GM12878 (cell line): ENCODE measurements around the gene IPO5. TPM values are rescaled to one million over a fixed set of nuclear protein-coding genes. Genes with fewer than 3 reads are reported as not detected.

Experiments
- ATAC-seq: fragments of 200-7000 bp; cut with Tn5 transposase; 3 replicates; pipeline ENCODE4 v1.9.1; 2020; ENCODE audit warnings: mild to moderate bottlenecking, moderate library complexity
- BruUV-seq: library from RNA; stranded (reverse); fragments of 400-500 nt; replicated peaks from 2 replicates; lab custom pipeline; 2021; lab: Mats Ljungman, UMichigan
- CTCF ChIA-PET: fragments of 300-600 bp; sonication (Branson Sonifier 250); formaldehyde crosslinking; extraction: SDS; loops from one replicate; lab custom pipeline; 2021; ENCODE audit warnings: inconsistent platforms; lab: Yijun Ruan, JAX
- POLR2A ChIA-PET: fragments of 350-600 bp; formaldehyde crosslinking; extraction: SDS; loops from one replicate; lab custom pipeline; 2021; ENCODE audit warnings: inconsistent platforms; lab: Charles Lee
- RAD21 ChIA-PET: fragments of 300-600 bp; sonication (Branson Sonifier 250); formaldehyde crosslinking; loops from one replicate; lab custom pipeline; 2023; ENCODE audit warnings: antibody characterized with exemption; ENCODE audit not compliant: unreplicated experiment; lab: Charles Lee
- SMC1A ChIA-PET: fragments of 300-600 bp; sonication (Branson Sonifier 250); formaldehyde crosslinking; loops from one replicate; lab custom pipeline; 2023; ENCODE audit not compliant: unreplicated experiment, uncharacterized antibody; lab: Charles Lee
- DNase-seq: peaks from one replicate; pipeline ENCODE4 v3.0.0-alpha.2; 2011; ENCODE audit warnings: low read depth, low spot score
- FAIRE-seq: peaks from 3 replicates; lab custom pipeline; 2011; peaks lifted over from hg19 to GRCh38; lab: Jason Lieb, UNC
- H2AFZ ChIP-seq: 2 replicates; pipeline ENCODE4 v1.6.0; 2011; ENCODE audit warnings: low read depth, low read length, control low read depth; ENCODE audit not compliant: control insufficient read depth
- H3K27ac ChIP-seq: 2 replicates; pipeline ENCODE4 v1.5.1; 2011; ENCODE audit warnings: control low read depth; ENCODE audit not compliant: control insufficient read depth, insufficient read depth
- H3K27me3 ChIP-seq, 2 experiments: replicated peaks in 1 of 2; 2 replicates each; pipeline versions ENCODE4 v1.6.0 to v1.6.1; 2011; ENCODE audit warnings: low read length in 1 of 2; ENCODE audit not compliant: control insufficient read depth in 2 of 2, insufficient read depth in 2 of 2
- H3K36me3 ChIP-seq, 2 experiments: 2 replicates each; pipeline ENCODE4 v1.5.1; 2011; ENCODE audit warnings: low read length in 1 of 2; ENCODE audit not compliant: control insufficient read depth in 2 of 2, insufficient read depth in 2 of 2
- H3K4me1 ChIP-seq: 2 replicates; pipeline ENCODE4 v1.6.1; 2011; ENCODE audit warnings: mild to moderate bottlenecking, low read length, moderate library complexity, mixed read lengths; ENCODE audit not compliant: control insufficient read depth, insufficient read depth
- H3K4me2 ChIP-seq: 2 replicates; pipeline ENCODE4 v1.6.0; 2011; ENCODE audit warnings: control low read depth; ENCODE audit not compliant: control insufficient read depth, insufficient read depth
- H3K4me3 ChIP-seq: fragments of 200-600 bp; sonication (generic); 2 replicates; pipeline ENCODE4 v1.5.1; 2016
- H3K79me2 ChIP-seq: 2 replicates; pipeline ENCODE4 v1.6.0; 2011; ENCODE audit warnings: low read length; ENCODE audit not compliant: control insufficient read depth, insufficient read depth
- H3K9ac ChIP-seq: 2 replicates; pipeline ENCODE4 v1.8.0; 2011; ENCODE audit warnings: low read length, control low read depth, mixed read lengths; ENCODE audit not compliant: control insufficient read depth, insufficient read depth
- H3K9me3 ChIP-seq: replicated peaks from 3 replicates; pipeline ENCODE4 v1.5.1; 2011; ENCODE audit warnings: mild to moderate bottlenecking, low read length; ENCODE audit not compliant: control insufficient read depth, insufficient read depth
- H4K20me1 ChIP-seq: 2 replicates; pipeline ENCODE4 v1.6.0; 2011; ENCODE audit not compliant: control insufficient read depth, insufficient read depth
- CHD1 ChIP-seq: IDR thresholded peaks from 2 replicates; pipeline ENCODE4 v1.6.1; 2012; ENCODE audit warnings: low read depth, low read length, improper control_type of control experiment
- CHD2 ChIP-seq: IDR thresholded peaks from 2 replicates; pipeline ENCODE4 v1.6.1; 2011; ENCODE audit warnings: low read depth, low read length, improper control_type of control experiment, borderline replicate concordance
- HDAC2 ChIP-seq: fragments of 200-600 bp; sonication (generic); IDR thresholded peaks from 2 replicates; pipeline ENCODE4 v1.6.1; 2017
- HDGF ChIP-seq: fragments of 450-650 bp; IDR thresholded peaks from 2 replicates; pipeline ENCODE4 v1.6.1; 2016; ENCODE audit warnings: antibody characterized with exemption
- IRF3 ChIP-seq: fragments of 450-650 bp; IDR thresholded peaks from 2 replicates; pipeline ENCODE4 v1.6.1; 2014; ENCODE audit warnings: mild to moderate bottlenecking
- JUND ChIP-seq: IDR thresholded peaks from 2 replicates; pipeline ENCODE4 v1.6.1; 2012; ENCODE audit warnings: low read depth, mild to moderate bottlenecking, low read length, improper control_type of control experiment, moderate library complexity
- MEF2A ChIP-seq: IDR thresholded peaks from 2 replicates; pipeline ENCODE4 v1.6.1; 2011; ENCODE audit warnings: low read depth, mild to moderate bottlenecking, low read length, moderate library complexity; ENCODE audit not compliant: insufficient read depth
- MEF2B ChIP-seq: fragments of 450-650 bp; IDR thresholded peaks from 2 replicates; pipeline ENCODE4 v1.6.1; 2018; ENCODE audit warnings: mild to moderate bottlenecking, moderate library complexity; ENCODE audit not compliant: partially characterized antibody, poor library complexity, severe bottlenecking
- NBN ChIP-seq: fragments of 450-650 bp; IDR thresholded peaks from 2 replicates; pipeline ENCODE4 v1.6.1; 2016
- SMARCA5 ChIP-seq: fragments of 450-650 bp; IDR thresholded peaks from 2 replicates; pipeline ENCODE4 v1.6.1; 2017; ENCODE audit warnings: mild to moderate bottlenecking
- ZNF384 ChIP-seq: IDR thresholded peaks from 2 replicates; pipeline ENCODE4 v1.6.1; 2012; ENCODE audit warnings: low read depth, mild to moderate bottlenecking, low read length, improper control_type of control experiment, borderline replicate concordance
- WGBS: methylation state at CpG from one replicate; pipeline ENCODE4 v1.1.6; 2016; ENCODE audit warnings: low lambda C conversion rate; ENCODE audit not compliant: insufficient replicate concordance, insufficient coverage; ENCODE audit errors: missing lambda C conversion rate; 5-methylcytosine and 5-hydroxymethylcytosine counted together
- in situ Hi-C: fragments of 300-500 bp; cut with MboI; formaldehyde crosslinking; loops from 9 replicates; pipeline ENCODE4 v1.14.3; 2018; ENCODE audit warnings: mixed read lengths
- intact Hi-C: fragments of 100-400 bp; cut with micrococcal nuclease; formaldehyde crosslinking; loops from one replicate; pipeline ENCODE4 v1.14.2; 2022; ENCODE audit not compliant: unreplicated experiment
- polyA plus RNA-seq, 11 experiments: library from polyadenylated mRNA; depleted of rRNA in 4 of 11; unstranded in 6 of 11; stranded (reverse) in 5 of 11; fragments of >200 nt; fragmentation: Nextera tagmentation in 4 of 11; fragmentation: Illumina TruSeq in 1 of 11; extraction: Ambion mirVana in 4 of 11; extraction: Trizol in 1 of 11; gene quantifications; 1 replicate in 1 of 11; 2 replicates in 10 of 11; pipeline versions ENCODE4 v1.2.1 to v1.2.3, GENCODE V29; 2011 to 2016; ENCODE audit warnings: inconsistent platforms in 2 of 11, missing spikeins in 2 of 11, low read depth in 1 of 11
- total RNA-seq, 4 experiments: library from RNA; depleted of rRNA in 3 of 4; stranded (reverse); fragments of >200 nt in 3 of 4; fragmentation: Illumina TruSeq in 1 of 4; extraction: Trizol in 1 of 4; gene quantifications; 2 replicates each; pipeline versions ENCODE4 v1.2.1 to v1.2.3, GENCODE V29; 2013 to 2021
- TF ChIP-seq, protein P1 (sequence below): fragments of 450-650 bp; formaldehyde crosslinking; IDR thresholded peaks from 2 replicates; pipeline ENCODE4 v1.4.0; 2022; ENCODE audit warnings: mild to moderate bottlenecking, moderate library complexity
- TF ChIP-seq, protein P2 (sequence below): fragments of 450-650 bp; formaldehyde crosslinking; IDR thresholded peaks from 2 replicates; pipeline ENCODE4 v1.4.0; 2020; ENCODE audit warnings: mild to moderate bottlenecking, moderate library complexity
- TF ChIP-seq, protein P3 (sequence below): IDR thresholded peaks from 2 replicates; pipeline ENCODE4 v1.6.1; 2011; ENCODE audit warnings: borderline replicate concordance, low read depth, mild to moderate bottlenecking, moderate library complexity, low read length; ENCODE audit not compliant: insufficient read depth, poor library complexity, severe bottlenecking

The IPO5 gene
- total and polyA plus RNA-seq, 10 of the 15 experiments (the other 5 are each of a cell fraction or from before 2014, with no cell fraction given) = 45.7 to 196 (median 134) TPM

DNA sequence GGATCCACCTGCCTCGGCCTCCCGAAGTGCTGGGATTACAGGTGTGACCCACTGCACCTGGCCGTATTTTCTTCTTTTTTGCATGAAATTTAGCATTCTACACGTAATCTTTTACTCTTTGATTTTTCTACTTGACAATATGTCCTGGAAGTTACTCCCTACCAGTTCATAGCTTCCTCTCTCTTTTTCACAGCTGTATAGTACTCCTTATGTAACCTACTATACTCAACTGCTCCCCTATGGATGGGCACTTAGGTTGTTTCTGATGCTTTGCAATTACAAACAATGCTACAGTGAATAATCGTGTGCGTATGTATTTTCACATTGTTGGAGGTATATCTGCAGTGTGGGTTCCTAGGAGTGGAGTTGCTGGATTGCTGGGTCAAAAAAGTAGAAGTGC lies 98.9 kb downstream of the IPO5 start (continued):
- TF ChIP-seq, protein P1, sequence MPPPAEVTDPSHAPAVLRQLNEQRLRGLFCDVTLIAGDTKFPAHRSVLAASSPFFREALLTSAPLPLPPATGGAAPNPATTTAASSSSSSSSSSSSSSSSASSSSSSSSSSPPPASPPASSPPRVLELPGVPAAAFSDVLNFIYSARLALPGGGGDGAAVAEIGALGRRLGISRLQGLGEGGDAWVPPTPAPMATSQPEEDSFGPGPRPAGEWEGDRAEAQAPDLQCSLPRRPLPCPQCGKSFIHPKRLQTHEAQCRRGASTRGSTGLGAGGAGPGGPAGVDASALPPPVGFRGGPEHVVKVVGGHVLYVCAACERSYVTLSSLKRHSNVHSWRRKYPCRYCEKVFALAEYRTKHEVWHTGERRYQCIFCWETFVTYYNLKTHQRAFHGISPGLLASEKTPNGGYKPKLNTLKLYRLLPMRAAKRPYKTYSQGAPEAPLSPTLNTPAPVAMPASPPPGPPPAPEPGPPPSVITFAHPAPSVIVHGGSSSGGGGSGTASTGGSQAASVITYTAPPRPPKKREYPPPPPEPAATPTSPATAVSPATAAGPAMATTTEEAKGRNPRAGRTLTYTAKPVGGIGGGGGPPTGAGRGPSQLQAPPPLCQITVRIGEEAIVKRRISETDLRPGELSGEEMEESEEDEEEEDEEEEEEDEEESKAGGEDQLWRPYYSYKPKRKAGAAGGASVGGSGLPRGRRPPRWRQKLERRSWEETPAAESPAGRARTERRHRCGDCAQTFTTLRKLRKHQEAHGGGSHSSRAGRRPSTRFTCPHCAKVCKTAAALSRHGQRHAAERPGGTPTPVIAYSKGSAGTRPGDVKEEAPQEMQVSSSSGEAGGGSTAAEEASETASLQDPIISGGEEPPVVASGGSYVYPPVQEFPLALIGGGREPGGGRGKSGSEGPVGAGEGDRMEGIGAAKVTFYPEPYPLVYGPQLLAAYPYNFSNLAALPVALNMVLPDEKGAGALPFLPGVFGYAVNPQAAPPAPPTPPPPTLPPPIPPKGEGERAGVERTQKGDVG (CRISPR knock-in tag) = no peak
- TF ChIP-seq, all 136 proteins: peak for 0

DNA sequence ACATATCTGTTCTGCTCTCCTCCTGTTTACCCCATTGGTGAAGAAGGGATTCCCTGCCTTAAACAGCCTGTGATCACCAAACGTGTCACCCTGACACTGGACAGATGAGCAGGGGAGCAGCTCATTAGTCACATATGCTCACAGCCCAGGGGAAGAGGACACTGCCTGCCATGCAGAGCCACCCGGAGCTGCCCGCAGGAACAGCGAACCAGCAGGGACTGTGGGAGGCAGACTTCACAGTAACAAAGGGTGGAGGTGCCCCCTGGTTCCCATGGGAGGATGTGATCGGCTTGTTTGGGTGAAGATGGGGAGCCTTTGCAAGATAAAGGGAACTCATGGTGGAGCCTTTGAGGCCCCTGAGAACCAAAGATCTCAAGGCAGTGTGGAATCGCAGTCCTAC lies 100.8 kb downstream of the IPO5 start:
- Histone ChIP-seq H3K9ac (no peak overlapping the region), H3K4me3 (no peak overlapping the region), H3K79me2 (no peaks in the 10 kb centered on the region), H3K27ac (no peak overlapping the region), H3K9me3 (no peaks in the 10 kb centered on the region), H3K27me3 (no peaks in the 10 kb centered on the region), H3K4me1 (no peaks in the 10 kb centered on the region), H4K20me1 (no peaks in the 10 kb centered on the region), H3K4me2 (no peak overlapping the region), H2AFZ (no peak overlapping the region), H3K36me3 (no peaks in the 10 kb centered on the region)
- no peak for ATAC-seq
- DNase-seq = no peak
- SMC1A ChIA-PET = no interaction called here
- no peak for FAIRE-seq
- no TSS peak for BruUV-seq
- in situ Hi-C loops (no loop called here), intact Hi-C loops (no loop called here)
- POLR2A ChIA-PET = no interaction called here
- CTCF ChIA-PET = interaction anchor here (0.7 kb wide), 1 partner anchor 599 kb away, joined by 4 read pairs; no protein-coding TSS in a partner anchor
- WGBS = 50% methylated on average over 6 of the region's 6 CpGs
- RAD21 ChIA-PET = no interaction called here
- TF ChIP-seq HDGF (no peak), SMARCA5 (no peak), MEF2B (no peak), CHD1 (no peak), IRF3 (no peak), MEF2A (no peak), CHD2 (no peak), HDAC2 (no peak), ZNF384 (no peak), JUND (no peak), NBN (no peak)
- TF ChIP-seq, protein P2, sequence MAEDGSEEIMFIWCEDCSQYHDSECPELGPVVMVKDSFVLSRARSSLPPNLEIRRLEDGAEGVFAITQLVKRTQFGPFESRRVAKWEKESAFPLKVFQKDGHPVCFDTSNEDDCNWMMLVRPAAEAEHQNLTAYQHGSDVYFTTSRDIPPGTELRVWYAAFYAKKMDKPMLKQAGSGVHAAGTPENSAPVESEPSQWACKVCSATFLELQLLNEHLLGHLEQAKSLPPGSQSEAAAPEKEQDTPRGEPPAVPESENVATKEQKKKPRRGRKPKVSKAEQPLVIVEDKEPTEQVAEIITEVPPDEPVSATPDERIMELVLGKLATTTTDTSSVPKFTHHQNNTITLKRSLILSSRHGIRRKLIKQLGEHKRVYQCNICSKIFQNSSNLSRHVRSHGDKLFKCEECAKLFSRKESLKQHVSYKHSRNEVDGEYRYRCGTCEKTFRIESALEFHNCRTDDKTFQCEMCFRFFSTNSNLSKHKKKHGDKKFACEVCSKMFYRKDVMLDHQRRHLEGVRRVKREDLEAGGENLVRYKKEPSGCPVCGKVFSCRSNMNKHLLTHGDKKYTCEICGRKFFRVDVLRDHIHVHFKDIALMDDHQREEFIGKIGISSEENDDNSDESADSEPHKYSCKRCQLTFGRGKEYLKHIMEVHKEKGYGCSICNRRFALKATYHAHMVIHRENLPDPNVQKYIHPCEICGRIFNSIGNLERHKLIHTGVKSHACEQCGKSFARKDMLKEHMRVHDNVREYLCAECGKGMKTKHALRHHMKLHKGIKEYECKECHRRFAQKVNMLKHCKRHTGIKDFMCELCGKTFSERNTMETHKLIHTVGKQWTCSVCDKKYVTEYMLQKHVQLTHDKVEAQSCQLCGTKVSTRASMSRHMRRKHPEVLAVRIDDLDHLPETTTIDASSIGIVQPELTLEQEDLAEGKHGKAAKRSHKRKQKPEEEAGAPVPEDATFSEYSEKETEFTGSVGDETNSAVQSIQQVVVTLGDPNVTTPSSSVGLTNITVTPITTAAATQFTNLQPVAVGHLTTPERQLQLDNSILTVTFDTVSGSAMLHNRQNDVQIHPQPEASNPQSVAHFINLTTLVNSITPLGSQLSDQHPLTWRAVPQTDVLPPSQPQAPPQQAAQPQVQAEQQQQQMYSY (CRISPR knock-in tag) = no peak
- TF ChIP-seq, protein P3, sequence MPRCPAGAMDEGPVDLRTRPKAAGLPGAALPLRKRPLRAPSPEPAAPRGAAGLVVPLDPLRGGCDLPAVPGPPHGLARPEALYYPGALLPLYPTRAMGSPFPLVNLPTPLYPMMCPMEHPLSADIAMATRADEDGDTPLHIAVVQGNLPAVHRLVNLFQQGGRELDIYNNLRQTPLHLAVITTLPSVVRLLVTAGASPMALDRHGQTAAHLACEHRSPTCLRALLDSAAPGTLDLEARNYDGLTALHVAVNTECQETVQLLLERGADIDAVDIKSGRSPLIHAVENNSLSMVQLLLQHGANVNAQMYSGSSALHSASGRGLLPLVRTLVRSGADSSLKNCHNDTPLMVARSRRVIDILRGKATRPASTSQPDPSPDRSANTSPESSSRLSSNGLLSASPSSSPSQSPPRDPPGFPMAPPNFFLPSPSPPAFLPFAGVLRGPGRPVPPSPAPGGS = no peak
